SJSA1 (cell line): ENCODE data around the gene DSP. TPM values are rescaled to one million over a fixed set of nuclear protein-coding genes. Genes with fewer than 3 reads are reported as not detected.

Experiments used
- DNase-seq, 2 experiments: peaks; one replicate each; pipeline ENCODE4 v3.0.0-alpha.2; 2015 to 2020; ENCODE audit warnings: low spot score in 2 of 2, low read depth in 1 of 2
- H3K27ac ChIP-seq: fragments of 250-450 bp; sonication (Bioruptor Pico); 2 replicates; pipeline ENCODE4 v1.5.1; 2020; ENCODE audit warnings: mild to moderate bottlenecking, moderate library complexity
- H3K27me3 ChIP-seq: fragments of 250-450 bp; sonication (Bioruptor Pico); replicated peaks from 2 replicates; pipeline ENCODE4 v1.5.1; 2020; ENCODE audit warnings: mild to moderate bottlenecking, moderate library complexity
- H3K36me3 ChIP-seq: fragments of 250-450 bp; sonication (Bioruptor Pico); 2 replicates; pipeline ENCODE4 v1.5.1; 2020; ENCODE audit warnings: mild to moderate bottlenecking
- H3K4me1 ChIP-seq: fragments of 250-450 bp; sonication (Bioruptor Pico); replicated peaks from 2 replicates; pipeline ENCODE4 v1.6.1; 2021; ENCODE audit warnings: mild to moderate bottlenecking
- H3K4me3 ChIP-seq: fragments of 250-450 bp; sonication (Bioruptor Pico); 2 replicates; pipeline ENCODE4 v1.5.1; 2020; ENCODE audit warnings: mild to moderate bottlenecking
- H3K9me3 ChIP-seq: fragments of 250-450 bp; sonication (Bioruptor Pico); replicated peaks from 2 replicates; pipeline ENCODE4 v1.5.1; 2020; ENCODE audit warnings: mild to moderate bottlenecking
- total RNA-seq: library from RNA; depleted of rRNA; stranded (reverse); fragments of >200 nt; shearing (Covaris generic); gene quantifications from 2 replicates; pipeline ENCODE4 v1.2.3, GENCODE V29; 2014

The DSP gene
- total RNA-seq, 1 experiment from 2014 or later: 0.08 TPM

DNA sequence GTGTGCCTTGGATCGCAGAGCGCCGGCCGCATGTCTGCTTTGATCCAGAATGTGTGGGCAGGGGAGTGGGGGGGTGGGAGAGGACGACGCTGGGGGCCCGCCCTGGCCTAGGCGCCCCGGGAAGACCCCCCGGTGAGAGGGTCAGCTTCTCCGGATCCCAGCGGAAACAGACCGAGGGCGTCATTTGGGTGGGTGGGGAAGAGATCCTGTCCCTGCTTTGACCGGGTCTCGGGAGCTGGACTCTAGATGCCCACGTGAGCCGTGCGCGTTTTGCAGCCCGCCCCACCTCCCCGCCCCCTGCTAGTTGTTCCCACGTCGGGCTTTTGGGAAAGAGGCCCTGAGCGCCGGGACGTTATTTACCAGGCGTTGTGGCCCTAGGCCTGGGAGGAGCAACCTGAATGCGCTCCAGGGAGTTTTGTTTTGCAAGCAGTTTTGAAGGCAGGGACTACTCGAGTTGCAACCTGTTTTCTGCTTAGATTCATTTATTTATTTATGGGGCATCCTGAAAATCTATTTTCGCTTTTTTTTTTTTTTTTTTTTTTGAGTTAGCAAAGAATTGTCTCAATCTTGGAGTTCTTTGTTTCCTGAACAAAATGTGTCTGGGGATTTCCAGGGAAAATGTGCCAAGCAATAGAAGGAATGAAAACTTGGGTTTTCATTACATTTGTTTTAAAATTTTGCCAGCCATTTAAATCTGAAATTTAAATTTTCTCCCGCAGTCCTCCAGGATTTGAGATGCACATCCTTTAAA is 1.6 kb downstream of the DSP start:
- no peak for DNase-seq

GRCh38 chr6:7543789-7544424 is 2.4 kb downstream of the DSP start:
- H3K9me3 ChIP-seq: no peaks in the 10 kb centered on the region
- peaks cover 77% of the 10 kb centered on the region for H3K27me3 ChIP-seq
- no peak overlapping the region for H3K4me3 ChIP-seq
- H3K36me3 ChIP-seq: no peaks in the 10 kb centered on the region
- peak in 1 of 2 experiments; percentile 9 for DNase-seq
- no peak overlapping the region for H3K27ac ChIP-seq
- H3K4me1 ChIP-seq: peaks cover 18% of the 10 kb centered on the region

More for the DNA sequence above, 1.6 kb downstream of the DSP start:
- H3K4me1 ChIP-seq: peaks cover 18% of the 10 kb centered on the region
- no peak overlapping the region for H3K27ac ChIP-seq
- no peaks in the 10 kb centered on the region for H3K9me3 ChIP-seq
- H3K36me3 ChIP-seq: no peaks in the 10 kb centered on the region
- peaks cover 82% of the 10 kb centered on the region for H3K27me3 ChIP-seq
- peak overlapping the region; percentile 29 for H3K4me3 ChIP-seq

GRCh38 chr6:7544597-7544996 is 3.1 kb downstream of the DSP start:
- H3K27me3 ChIP-seq: peaks cover 81% of the 10 kb centered on the region
- DNase-seq: no peak
- H3K36me3 ChIP-seq: no peaks in the 10 kb centered on the region
- no peaks in the 10 kb centered on the region for H3K9me3 ChIP-seq
- no peak overlapping the region for H3K4me3 ChIP-seq
- peaks cover 18% of the 10 kb centered on the region for H3K4me1 ChIP-seq
- H3K27ac ChIP-seq: no peak overlapping the region

DNA sequence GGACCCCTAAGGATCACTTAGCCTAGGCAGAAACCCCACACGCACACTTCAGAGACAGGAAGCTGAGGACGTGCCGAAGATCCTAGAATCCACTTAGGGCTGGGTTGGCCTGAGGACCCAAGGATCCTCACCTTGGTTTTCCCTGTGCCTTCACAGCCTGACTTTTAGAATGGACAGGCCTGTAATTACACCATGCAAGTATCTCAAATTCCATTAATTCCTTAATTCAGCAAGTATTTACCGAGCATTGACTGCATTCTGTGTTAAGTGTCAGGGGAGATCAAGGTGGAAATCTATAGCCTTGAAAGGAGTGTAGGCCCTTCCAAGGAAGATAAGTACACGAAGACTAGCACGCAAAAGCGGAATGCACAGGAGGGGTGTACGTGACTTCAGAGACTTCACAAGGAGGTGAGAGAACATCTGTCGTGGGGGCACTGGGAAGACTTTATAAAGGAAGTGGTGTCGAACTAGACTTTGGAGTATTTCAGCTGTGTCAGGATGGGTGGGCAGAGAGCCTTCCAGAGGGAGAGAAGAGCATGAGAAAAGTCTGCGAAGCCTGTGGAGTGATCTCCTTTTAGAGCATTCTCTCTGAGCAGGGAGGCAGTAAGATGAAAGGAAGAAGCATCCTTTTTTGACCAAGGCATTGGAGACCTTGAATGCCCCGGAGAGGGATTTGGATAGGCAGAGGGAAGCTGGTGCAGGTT is 4.0 kb downstream of the DSP start:
- Histone ChIP-seq H3K27ac (no peak overlapping the region), H3K9me3 (no peaks in the 10 kb centered on the region), H3K4me3 (no peak overlapping the region), H3K27me3 (peaks cover 78% of the 10 kb centered on the region), H3K4me1 (peaks cover 18% of the 10 kb centered on the region), H3K36me3 (no peaks in the 10 kb centered on the region)
- no peak for DNase-seq

DNA sequence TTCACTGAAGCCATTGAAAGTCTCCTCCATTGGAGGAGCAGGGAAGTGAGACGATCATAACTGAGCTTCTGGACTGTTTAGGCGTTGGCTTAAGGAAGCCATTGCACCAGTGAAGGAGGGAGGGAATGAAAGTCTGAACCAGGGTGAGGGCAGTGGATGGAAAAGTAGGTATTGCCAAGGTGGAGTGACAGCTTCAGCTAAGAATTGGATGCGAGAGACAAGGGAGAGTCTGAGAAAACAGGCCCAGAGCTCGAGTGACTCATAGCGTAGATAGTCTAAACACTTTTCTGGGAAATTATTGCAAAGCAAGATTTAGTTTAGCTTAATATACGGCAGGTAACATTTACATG is 4.5 kb downstream of the DSP start:
- Histone ChIP-seq H3K4me3 (no peak overlapping the region), H3K27ac (no peak overlapping the region), H3K4me1 (peaks cover 17% of the 10 kb centered on the region), H3K27me3 (peaks cover 72% of the 10 kb centered on the region), H3K9me3 (no peaks in the 10 kb centered on the region), H3K36me3 (no peaks in the 10 kb centered on the region)
- no peak for DNase-seq

GRCh38 chr6:7546383-7546782 is 4.9 kb downstream of the DSP start:
- Histone ChIP-seq H3K27ac (no peak overlapping the region), H3K36me3 (no peaks in the 10 kb centered on the region), H3K27me3 (peaks cover 68% of the 10 kb centered on the region), H3K9me3 (no peaks in the 10 kb centered on the region), H3K4me3 (no peak overlapping the region), H3K4me1 (peaks cover 14% of the 10 kb centered on the region)
- no peak for DNase-seq

- Histone ChIP-seq H3K27ac (no peak overlapping the region), H3K4me3 (no peak overlapping the region), H3K9me3 (no peaks in the 10 kb centered on the region), H3K36me3 (no peaks in the 10 kb centered on the region), H3K4me1 (peaks cover 8% of the 10 kb centered on the region), H3K27me3 (peaks cover 66% of the 10 kb centered on the region)
- no peak for DNase-seq
These were observed 5.4 kb downstream of the DSP start for GRCh38 chr6:7546896-7547295.

GRCh38 chr6:7547315-7547714 is 5.8 kb downstream of the DSP start:
- H3K27me3 ChIP-seq: peaks cover 62% of the 10 kb centered on the region
- H3K9me3 ChIP-seq: no peaks in the 10 kb centered on the region
- H3K36me3 ChIP-seq: no peaks in the 10 kb centered on the region
- no peak overlapping the region for H3K27ac ChIP-seq
- no peak overlapping the region for H3K4me3 ChIP-seq
- H3K4me1 ChIP-seq: peaks cover 4% of the 10 kb centered on the region
- no peak for DNase-seq

DNA sequence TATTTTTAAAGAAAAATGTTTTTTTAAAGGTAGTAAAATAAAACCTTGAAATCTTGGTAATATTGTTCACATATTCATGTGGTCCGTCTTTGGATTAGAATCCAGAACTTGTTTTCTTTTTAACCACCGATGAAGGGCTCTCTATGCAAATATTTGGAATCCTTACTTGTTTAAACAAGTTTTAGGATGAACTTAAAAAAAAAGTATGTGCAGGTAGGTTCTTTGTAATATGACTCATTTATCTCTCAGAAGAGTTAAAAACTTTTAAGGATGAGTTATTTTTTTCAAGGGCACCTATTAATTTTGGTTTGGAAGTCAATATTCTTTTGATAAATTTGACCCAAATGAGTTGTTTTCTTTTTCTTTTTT is 8.9 kb downstream of the DSP start:
- H3K9me3 ChIP-seq: no peaks in the 10 kb centered on the region
- no peak overlapping the region for H3K4me3 ChIP-seq
- H3K27me3 ChIP-seq: peaks cover 42% of the 10 kb centered on the region
- no peaks in the 10 kb centered on the region for H3K36me3 ChIP-seq
- no peak overlapping the region for H3K27ac ChIP-seq
- no peaks in the 10 kb centered on the region for H3K4me1 ChIP-seq
- DNase-seq: no peak

- DNase-seq: no peak
These were observed 13.2 kb downstream of the DSP start for GRCh38 chr6:7554533-7555275.

GRCh38 chr6:7555671-7556070 is 14.2 kb downstream of the DSP start:
- H3K4me1 ChIP-seq: no peaks in the 10 kb centered on the region
- no peak overlapping the region for H3K4me3 ChIP-seq
- H3K27ac ChIP-seq: no peak overlapping the region
- no peaks in the 10 kb centered on the region for H3K36me3 ChIP-seq
- DNase-seq: no peak
- peaks cover 29% of the 10 kb centered on the region for H3K27me3 ChIP-seq
- no peaks in the 10 kb centered on the region for H3K9me3 ChIP-seq

More at GRCh38 chr6:7554533-7555275, 13.2 kb downstream of the DSP start:
- Histone ChIP-seq H3K9me3 (no peaks in the 10 kb centered on the region), H3K27ac (no peak overlapping the region), H3K4me3 (no peak overlapping the region), H3K27me3 (peaks cover 31% of the 10 kb centered on the region), H3K4me1 (no peaks in the 10 kb centered on the region), H3K36me3 (no peaks in the 10 kb centered on the region)

- H3K27ac ChIP-seq: no peak overlapping the region
- no peak overlapping the region for H3K4me3 ChIP-seq
- no peaks in the 10 kb centered on the region for H3K9me3 ChIP-seq
- no peaks in the 10 kb centered on the region for H3K36me3 ChIP-seq
- H3K27me3 ChIP-seq: peaks cover 29% of the 10 kb centered on the region
- no peaks in the 10 kb centered on the region for H3K4me1 ChIP-seq
- DNase-seq: no peak
These were observed 15.1 kb downstream of the DSP start for GRCh38 chr6:7556394-7557106.

GRCh38 chr6:7557652-7558051 is 16.2 kb downstream of the DSP start:
- H3K9me3 ChIP-seq: no peaks in the 10 kb centered on the region
- DNase-seq: no peak
- H3K27ac ChIP-seq: no peak overlapping the region
- no peaks in the 10 kb centered on the region for H3K4me1 ChIP-seq
- H3K27me3 ChIP-seq: peaks cover 25% of the 10 kb centered on the region
- H3K36me3 ChIP-seq: no peaks in the 10 kb centered on the region
- H3K4me3 ChIP-seq: no peak overlapping the region
